HCT116 (cell line): ENCODE data around the gene ADARB2. TPM values are rescaled to one million over a fixed set of nuclear protein-coding genes. Genes with fewer than 3 reads are reported as not detected.

Experiments
- ATAC-seq: fragments of 200-7000 bp; cut with Tn5 transposase; 2 replicates; pipeline ENCODE4 v1.9.1; 2020; ENCODE audit warnings: mild to moderate bottlenecking, moderate library complexity
- BruUV-seq: library from RNA; stranded (reverse); fragments of 400-500 nt; replicated peaks from 2 replicates; lab custom pipeline; 2021; lab: Mats Ljungman, UMichigan
- CTCF ChIA-PET: fragments of 300-600 bp; sonication (Branson Sonifier 250); formaldehyde crosslinking; loops from one replicate; lab custom pipeline; 2021; ENCODE audit warnings: antibody characterized with exemption; lab: Charles Lee
- POLR2A ChIA-PET: fragments of 300-600, 350-600 bp; sonication (Branson Sonifier 250); formaldehyde crosslinking; loops from one replicate; lab custom pipeline; 2021; ENCODE audit warnings: antibody characterized with exemption; lab: Charles Lee
- RAD21 ChIA-PET, 2 experiments: fragments of 300-600 bp; sonication (Branson Sonifier 250); formaldehyde crosslinking; loops; one replicate each; lab custom pipeline; 2023; ENCODE audit warnings: low total read pairs in 2 of 2; ENCODE audit not compliant: uncharacterized antibody in 2 of 2, unreplicated experiment in 2 of 2, low non-redundant PET in 1 of 2; lab: Charles Lee
- DNase-seq: peaks from one replicate; pipeline ENCODE4 v3.0.0-alpha.2; 2010; ENCODE audit warnings: low read depth, low spot score
- H2AFZ ChIP-seq: fragments of 200-600 bp; shearing (Covaris generic), sonication (generic); 2 replicates; pipeline ENCODE4 v1.6.1; 2017; ENCODE audit warnings: low read depth, mixed run types, mixed read lengths, antibody characterized with exemption, low read length; ENCODE audit not compliant: poor library complexity, severe bottlenecking
- H3K27ac ChIP-seq: 2 replicates; pipeline ENCODE4 v1.5.1; 2012; ENCODE audit warnings: low read depth, low read length
- H3K27me3 ChIP-seq: fragments of 200-600 bp; sonication (generic); 2 replicates; pipeline ENCODE4 v1.6.1; 2016; ENCODE audit warnings: mixed run types, low read length, mixed read lengths; ENCODE audit not compliant: insufficient read depth
- H3K36me3 ChIP-seq, 2 experiments: fragments of 200-500 bp in 1 of 2; fragments of 200-600 bp in 1 of 2; sonication (Bioruptor generic) in 1 of 2; sonication (generic) in 1 of 2; 2 replicates each; pipeline versions ENCODE4 v1.5.1 to v1.6.1; 2014 to 2016; ENCODE audit warnings: low read length in 2 of 2, inconsistent platforms in 1 of 2, mixed read lengths in 1 of 2, mixed run types in 1 of 2; ENCODE audit not compliant: insufficient read depth in 2 of 2, control insufficient read depth in 1 of 2
- H3K4me1 ChIP-seq, 2 experiments: fragments of 200-600 bp in 1 of 2; sonication (generic) in 1 of 2; 2 replicates each; pipeline versions ENCODE4 v1.5.1 to v1.6.1; 2012 to 2017; ENCODE audit warnings: low read length in 2 of 2, inconsistent platforms in 1 of 2, mild to moderate bottlenecking in 1 of 2, mixed read lengths in 1 of 2, mixed run types in 1 of 2, moderate library complexity in 1 of 2; ENCODE audit not compliant: insufficient read depth in 2 of 2, control insufficient read depth in 1 of 2
- H3K4me2 ChIP-seq: fragments of 200-600 bp; sonication (generic); 2 replicates; pipeline ENCODE4 v1.6.1; 2017; ENCODE audit warnings: mixed run types, low read length, mixed read lengths
- H3K4me3 ChIP-seq, 2 experiments: fragments of 200-600 bp in 1 of 2; sonication (generic) in 1 of 2; replicated peaks in 1 of 2; 2 replicates each; pipeline ENCODE4 v1.5.1; 2011 to 2016; ENCODE audit warnings: low read length in 2 of 2, control low read depth in 1 of 2, low read depth in 1 of 2, mild to moderate bottlenecking in 1 of 2, mixed read lengths in 1 of 2, mixed run types in 1 of 2
- H3K79me2 ChIP-seq: fragments of 200-600 bp; sonication (generic); 2 replicates; pipeline ENCODE4 v1.6.1; 2017; ENCODE audit warnings: mild to moderate bottlenecking, mixed run types, low read length, moderate library complexity, mixed read lengths; ENCODE audit not compliant: insufficient read depth
- H3K9ac ChIP-seq: fragments of 200-600 bp; sonication (generic); 2 replicates; pipeline ENCODE4 v1.6.1; 2016; ENCODE audit warnings: low read length, mixed read lengths
- H3K9me2 ChIP-seq: fragments of 200-600 bp; sonication (generic), shearing (Covaris generic); 2 replicates; pipeline ENCODE4 v1.6.1; 2017; ENCODE audit warnings: mixed run types, mild to moderate bottlenecking, moderate library complexity; ENCODE audit not compliant: insufficient read depth
- H3K9me3 ChIP-seq, 2 experiments: fragments of 200-500 bp in 1 of 2; fragments of 200-600 bp in 1 of 2; sonication (Bioruptor generic) in 1 of 2; sonication (generic) in 1 of 2; 2 replicates each; pipeline ENCODE4 v1.6.1; 2014 to 2017; ENCODE audit warnings: low read length in 2 of 2, mixed read lengths in 2 of 2, inconsistent platforms in 1 of 2, low read depth in 1 of 2, mild to moderate bottlenecking in 1 of 2, mixed run types in 1 of 2, moderate library complexity in 1 of 2; ENCODE audit not compliant: control insufficient read depth in 1 of 2, insufficient read depth in 1 of 2
- H4K20me1 ChIP-seq: fragments of 200-600 bp; sonication (generic), shearing (Covaris generic); 2 replicates; pipeline ENCODE4 v1.6.1; 2017; ENCODE audit warnings: mixed run types, mild to moderate bottlenecking, moderate library complexity; ENCODE audit not compliant: insufficient read depth
- CBX3 ChIP-seq: IDR thresholded peaks from 2 replicates; pipeline ENCODE4 v1.6.1; 2012; ENCODE audit warnings: low read depth
- CEBPB ChIP-seq: IDR thresholded peaks from 2 replicates; pipeline ENCODE4 v1.6.1; 2012; ENCODE audit warnings: low read depth
- EGR1 ChIP-seq: IDR thresholded peaks from 2 replicates; pipeline ENCODE4 v1.6.1; 2012; ENCODE audit warnings: low read depth
- ELF1 ChIP-seq: IDR thresholded peaks from 2 replicates; pipeline ENCODE4 v1.6.1; 2012; ENCODE audit warnings: low read depth, borderline replicate concordance
- EZH2phosphoT487 ChIP-seq: fragments of 200-600 bp; IDR thresholded peaks from 2 replicates; pipeline ENCODE4 v1.6.1; 2018; ENCODE audit warnings: antibody characterized with exemption, borderline replicate concordance
- FOSL1 ChIP-seq: IDR thresholded peaks from 2 replicates; pipeline ENCODE4 v1.6.1; 2012; ENCODE audit warnings: low read depth
- POLR2AphosphoS5 ChIP-seq: IDR thresholded peaks from 2 replicates; pipeline ENCODE4 v1.6.1; 2011; ENCODE audit warnings: mild to moderate bottlenecking, low read depth, low read length, moderate library complexity
- RAD21 ChIP-seq: IDR thresholded peaks from 2 replicates; pipeline ENCODE4 v1.6.1; 2012; ENCODE audit warnings: low read depth, mild to moderate bottlenecking
- SIN3A ChIP-seq: IDR thresholded peaks from 2 replicates; pipeline ENCODE4 v1.6.1; 2012; ENCODE audit warnings: low read depth
- SP1 ChIP-seq: IDR thresholded peaks from 2 replicates; pipeline ENCODE4 v1.6.1; 2012; ENCODE audit warnings: low read depth
- SRF ChIP-seq: IDR thresholded peaks from 2 replicates; pipeline ENCODE4 v1.6.1; 2012; ENCODE audit warnings: low read depth
- TCF7L2 ChIP-seq: IDR thresholded peaks from 2 replicates; pipeline ENCODE4 v1.7.0; 2011; ENCODE audit warnings: borderline replicate concordance, inconsistent platforms; ENCODE audit not compliant: insufficient read depth, insufficient read length; ENCODE audit errors: extremely low read depth
- YY1 ChIP-seq: IDR thresholded peaks from 2 replicates; pipeline ENCODE4 v1.6.1; 2011; ENCODE audit warnings: low read length, low read depth, moderate library complexity, mild to moderate bottlenecking; ENCODE audit not compliant: insufficient replicate concordance; ENCODE audit errors: extremely low read depth
- ZFX ChIP-seq: fragments of 450-650 bp; IDR thresholded peaks from 2 replicates; pipeline ENCODE4 v1.6.1; 2017
- ZNF274 ChIP-seq: fragments of 200-500 bp; sonication (Bioruptor generic); IDR thresholded peaks from 2 replicates; pipeline ENCODE4 v1.6.1; 2014; ENCODE audit warnings: mild to moderate bottlenecking, low read depth, low read length, inconsistent platforms
- intact Hi-C: fragments of 100-400 bp; cut with micrococcal nuclease; formaldehyde crosslinking; loops from 2 replicates; pipeline ENCODE4 v1.10.0; 2022
- total RNA-seq: library from RNA; stranded (reverse); gene quantifications from one replicate; pipeline ENCODE4 v1.2.1, GENCODE V29; 2021; ENCODE audit not compliant: unreplicated experiment
- TF ChIP-seq, protein P1 (sequence below): IDR thresholded peaks from 2 replicates; pipeline ENCODE4 v1.6.1; 2012
- TF ChIP-seq, protein P2 (sequence below): IDR thresholded peaks from 2 replicates; pipeline ENCODE4 v1.6.1; 2012
- TF ChIP-seq, protein P3 (sequence below): IDR thresholded peaks from 2 replicates; pipeline ENCODE4 v1.6.1; 2012; ENCODE audit warnings: low read depth
- TF ChIP-seq, protein P4 (sequence below), 3 experiments: fragments of 200-600 bp in 1 of 3; sonication (generic) in 1 of 3; IDR thresholded peaks in 2 of 3; conservative IDR thresholded peaks in 1 of 3; 2 replicates each; pipeline ENCODE4 v1.5.1; 2012 to 2017; ENCODE audit warnings: low read depth in 2 of 3, low read length in 2 of 3, antibody characterized with exemption in 1 of 3, borderline replicate concordance in 1 of 3, control low read depth in 1 of 3, mild to moderate bottlenecking in 1 of 3, mixed read lengths in 1 of 3, mixed run types in 1 of 3, moderate library complexity in 1 of 3; ENCODE audit not compliant: insufficient read depth in 1 of 3
- TF ChIP-seq, protein P5 (sequence below): IDR thresholded peaks from 2 replicates; pipeline ENCODE4 v1.6.1; 2011; ENCODE audit warnings: mild to moderate bottlenecking, low read length, moderate library complexity; ENCODE audit not compliant: insufficient replicate concordance; ENCODE audit errors: extremely low read depth

The ADARB2 gene
- total RNA-seq, 1 experiment from 2014 or later, result not detected

DNA sequence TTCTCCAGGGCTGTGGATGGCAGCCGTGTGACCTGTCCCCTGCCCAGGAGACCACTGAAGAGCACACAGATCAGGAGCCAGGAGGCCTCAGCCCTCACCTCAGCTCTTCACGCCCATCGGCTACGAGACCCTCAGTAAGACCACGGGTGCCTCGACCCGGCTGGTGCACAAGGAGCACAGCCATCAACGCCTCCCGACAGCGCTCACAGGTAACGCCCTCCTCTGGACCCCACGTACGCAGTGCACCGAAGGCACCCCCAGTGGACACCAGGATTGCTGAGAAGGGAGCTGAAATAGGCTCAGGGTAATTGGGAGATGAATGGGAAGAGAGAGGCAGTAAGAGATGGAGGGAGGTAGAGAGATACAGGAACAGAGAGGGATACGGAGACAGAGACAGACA is 389.8 kb downstream of the ADARB2 start:
- no peaks in the 10 kb centered on the region for H3K4me1 ChIP-seq
- no peaks in the 10 kb centered on the region for H4K20me1 ChIP-seq
- no peaks in the 10 kb centered on the region for H3K79me2 ChIP-seq
- no peak overlapping the region for H3K27ac ChIP-seq
- intact Hi-C loops, result no loop called here
- no TSS peak for BruUV-seq
- ChIA-PET CTCF (no interaction called here), POLR2A (no interaction called here), RAD21 (no interaction called here)
- no peak overlapping the region for H2AFZ ChIP-seq
- DNase-seq (no peak), ATAC-seq (no peak)
- no peak overlapping the region for H3K4me3 ChIP-seq
- no peaks in the 10 kb centered on the region for H3K36me3 ChIP-seq
- no peaks in the 10 kb centered on the region for H3K9me3 ChIP-seq
- TF ChIP-seq, protein P1, sequence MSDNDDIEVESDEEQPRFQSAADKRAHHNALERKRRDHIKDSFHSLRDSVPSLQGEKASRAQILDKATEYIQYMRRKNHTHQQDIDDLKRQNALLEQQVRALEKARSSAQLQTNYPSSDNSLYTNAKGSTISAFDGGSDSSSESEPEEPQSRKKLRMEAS, result no peak
- TF ChIP-seq SRF (no peak), SIN3A (no peak), CBX3 (no peak), CEBPB (no peak), POLR2AphosphoS5 (no peak), ELF1 (no peak), YY1 (no peak), FOSL1 (no peak), RAD21 (no peak), SP1 (no peak), TCF7L2 (no peak), EZH2phosphoT487 (no peak), ZFX (no peak), EGR1 (no peak), ZNF274 (no peak)
- TF ChIP-seq, protein P2, sequence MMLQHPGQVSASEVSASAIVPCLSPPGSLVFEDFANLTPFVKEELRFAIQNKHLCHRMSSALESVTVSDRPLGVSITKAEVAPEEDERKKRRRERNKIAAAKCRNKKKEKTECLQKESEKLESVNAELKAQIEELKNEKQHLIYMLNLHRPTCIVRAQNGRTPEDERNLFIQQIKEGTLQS, result no peak
- TF ChIP-seq, protein P3, sequence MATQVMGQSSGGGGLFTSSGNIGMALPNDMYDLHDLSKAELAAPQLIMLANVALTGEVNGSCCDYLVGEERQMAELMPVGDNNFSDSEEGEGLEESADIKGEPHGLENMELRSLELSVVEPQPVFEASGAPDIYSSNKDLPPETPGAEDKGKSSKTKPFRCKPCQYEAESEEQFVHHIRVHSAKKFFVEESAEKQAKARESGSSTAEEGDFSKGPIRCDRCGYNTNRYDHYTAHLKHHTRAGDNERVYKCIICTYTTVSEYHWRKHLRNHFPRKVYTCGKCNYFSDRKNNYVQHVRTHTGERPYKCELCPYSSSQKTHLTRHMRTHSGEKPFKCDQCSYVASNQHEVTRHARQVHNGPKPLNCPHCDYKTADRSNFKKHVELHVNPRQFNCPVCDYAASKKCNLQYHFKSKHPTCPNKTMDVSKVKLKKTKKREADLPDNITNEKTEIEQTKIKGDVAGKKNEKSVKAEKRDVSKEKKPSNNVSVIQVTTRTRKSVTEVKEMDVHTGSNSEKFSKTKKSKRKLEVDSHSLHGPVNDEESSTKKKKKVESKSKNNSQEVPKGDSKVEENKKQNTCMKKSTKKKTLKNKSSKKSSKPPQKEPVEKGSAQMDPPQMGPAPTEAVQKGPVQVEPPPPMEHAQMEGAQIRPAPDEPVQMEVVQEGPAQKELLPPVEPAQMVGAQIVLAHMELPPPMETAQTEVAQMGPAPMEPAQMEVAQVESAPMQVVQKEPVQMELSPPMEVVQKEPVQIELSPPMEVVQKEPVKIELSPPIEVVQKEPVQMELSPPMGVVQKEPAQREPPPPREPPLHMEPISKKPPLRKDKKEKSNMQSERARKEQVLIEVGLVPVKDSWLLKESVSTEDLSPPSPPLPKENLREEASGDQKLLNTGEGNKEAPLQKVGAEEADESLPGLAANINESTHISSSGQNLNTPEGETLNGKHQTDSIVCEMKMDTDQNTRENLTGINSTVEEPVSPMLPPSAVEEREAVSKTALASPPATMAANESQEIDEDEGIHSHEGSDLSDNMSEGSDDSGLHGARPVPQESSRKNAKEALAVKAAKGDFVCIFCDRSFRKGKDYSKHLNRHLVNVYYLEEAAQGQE, result no peak
- TF ChIP-seq, protein P4, sequence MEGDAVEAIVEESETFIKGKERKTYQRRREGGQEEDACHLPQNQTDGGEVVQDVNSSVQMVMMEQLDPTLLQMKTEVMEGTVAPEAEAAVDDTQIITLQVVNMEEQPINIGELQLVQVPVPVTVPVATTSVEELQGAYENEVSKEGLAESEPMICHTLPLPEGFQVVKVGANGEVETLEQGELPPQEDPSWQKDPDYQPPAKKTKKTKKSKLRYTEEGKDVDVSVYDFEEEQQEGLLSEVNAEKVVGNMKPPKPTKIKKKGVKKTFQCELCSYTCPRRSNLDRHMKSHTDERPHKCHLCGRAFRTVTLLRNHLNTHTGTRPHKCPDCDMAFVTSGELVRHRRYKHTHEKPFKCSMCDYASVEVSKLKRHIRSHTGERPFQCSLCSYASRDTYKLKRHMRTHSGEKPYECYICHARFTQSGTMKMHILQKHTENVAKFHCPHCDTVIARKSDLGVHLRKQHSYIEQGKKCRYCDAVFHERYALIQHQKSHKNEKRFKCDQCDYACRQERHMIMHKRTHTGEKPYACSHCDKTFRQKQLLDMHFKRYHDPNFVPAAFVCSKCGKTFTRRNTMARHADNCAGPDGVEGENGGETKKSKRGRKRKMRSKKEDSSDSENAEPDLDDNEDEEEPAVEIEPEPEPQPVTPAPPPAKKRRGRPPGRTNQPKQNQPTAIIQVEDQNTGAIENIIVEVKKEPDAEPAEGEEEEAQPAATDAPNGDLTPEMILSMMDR (IDR thresholded peaks at IDR 0.05 in 2 of 3, conservative IDR thresholded peaks at IDR 0.05 in 1 of 3; ENCODE audit: borderline replicate concordance in 1 of 3, insufficient read depth in 1 of 3, low read depth in 2 of 3, low read length in 2 of 3), result no peak
- TF ChIP-seq, protein P5, sequence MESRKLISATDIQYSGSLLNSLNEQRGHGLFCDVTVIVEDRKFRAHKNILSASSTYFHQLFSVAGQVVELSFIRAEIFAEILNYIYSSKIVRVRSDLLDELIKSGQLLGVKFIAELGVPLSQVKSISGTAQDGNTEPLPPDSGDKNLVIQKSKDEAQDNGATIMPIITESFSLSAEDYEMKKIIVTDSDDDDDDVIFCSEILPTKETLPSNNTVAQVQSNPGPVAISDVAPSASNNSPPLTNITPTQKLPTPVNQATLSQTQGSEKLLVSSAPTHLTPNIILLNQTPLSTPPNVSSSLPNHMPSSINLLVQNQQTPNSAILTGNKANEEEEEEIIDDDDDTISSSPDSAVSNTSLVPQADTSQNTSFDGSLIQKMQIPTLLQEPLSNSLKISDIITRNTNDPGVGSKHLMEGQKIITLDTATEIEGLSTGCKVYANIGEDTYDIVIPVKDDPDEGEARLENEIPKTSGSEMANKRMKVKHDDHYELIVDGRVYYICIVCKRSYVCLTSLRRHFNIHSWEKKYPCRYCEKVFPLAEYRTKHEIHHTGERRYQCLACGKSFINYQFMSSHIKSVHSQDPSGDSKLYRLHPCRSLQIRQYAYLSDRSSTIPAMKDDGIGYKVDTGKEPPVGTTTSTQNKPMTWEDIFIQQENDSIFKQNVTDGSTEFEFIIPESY, result no peak
- no peaks in the 10 kb centered on the region for H3K9me2 ChIP-seq
- no peak overlapping the region for H3K4me2 ChIP-seq
- H3K27me3 ChIP-seq, result peaks cover 10% of the 10 kb centered on the region; the same call in 1 of the 2 replicates
- no peak overlapping the region for H3K9ac ChIP-seq
